HepG2 (cell line): ENCODE results near the gene HOXD3. TPM values are rescaled to one million over a fixed set of nuclear protein-coding genes. Genes with fewer than 3 reads are reported as not detected.

Experiments
- ATAC-seq: fragments of 200-7000 bp; cut with Tn5 transposase; 3 replicates; pipeline ENCODE4 v1.9.1; 2020; ENCODE audit warnings: mild to moderate bottlenecking, moderate library complexity
- BruUV-seq: library from RNA; stranded (reverse); fragments of 400-500 nt; replicated peaks from 2 replicates; lab custom pipeline; 2021; lab: Mats Ljungman, UMichigan
- CTCF ChIA-PET: fragments of 300-600 bp; formaldehyde crosslinking; extraction: SDS; loops from one replicate; lab custom pipeline; 2021; ENCODE audit warnings: low total read pairs, inconsistent platforms, low intra/inter-chr PET ratio; lab: Yijun Ruan, JAX
- POLR2A ChIA-PET: fragments of 350-600 bp; sonication (Branson Sonifier 250); formaldehyde crosslinking; loops from one replicate; lab custom pipeline; 2020; ENCODE audit warnings: antibody characterized with exemption, inconsistent platforms; lab: Yijun Ruan, JAX
- DNase-seq: peaks from one replicate; pipeline ENCODE4 v3.0.0-alpha.2; 2015; ENCODE audit warnings: low spot score
- FAIRE-seq: peaks from 3 replicates; lab custom pipeline; 2011; peaks lifted over from hg19 to GRCh38; lab: Jason Lieb, UNC
- H2AFZ ChIP-seq: one replicate; pipeline ENCODE4 v1.6.1; 2011; ENCODE audit warnings: low read length, inconsistent platforms
- H3K27ac ChIP-seq: fragments of 300-600 bp; 3 replicates; pipeline ENCODE4 v1.8.0; 2011; ENCODE audit warnings: mixed run types, mild to moderate bottlenecking, mixed read lengths, low read length, inconsistent platforms; ENCODE audit not compliant: insufficient read depth; ENCODE audit errors: extremely low read length
- H3K27me3 ChIP-seq, 2 experiments: fragments of 200-600 bp in 1 of 2; 2 replicates in 1 of 2; 3 replicates in 1 of 2; pipeline versions ENCODE4 v1.6.0 to v1.8.0; 2011; ENCODE audit warnings: low read length in 2 of 2, mild to moderate bottlenecking in 2 of 2, moderate library complexity in 2 of 2, inconsistent platforms in 1 of 2; ENCODE audit not compliant: insufficient read depth in 2 of 2, control insufficient read depth in 1 of 2
- H3K36me3 ChIP-seq, 2 experiments: fragments of 200-600 bp in 1 of 2; replicated peaks in 1 of 2; 2 replicates in 1 of 2; 3 replicates in 1 of 2; pipeline versions ENCODE4 v1.5.1 to v1.8.0; 2011; ENCODE audit warnings: low read length in 2 of 2, inconsistent platforms in 1 of 2; ENCODE audit not compliant: insufficient read depth in 2 of 2, control insufficient read depth in 1 of 2
- H3K4me1 ChIP-seq: 2 replicates; pipeline ENCODE4 v1.5.1; 2012; ENCODE audit warnings: low read length, inconsistent platforms; ENCODE audit not compliant: insufficient read depth
- H3K4me2 ChIP-seq: 2 replicates; pipeline ENCODE4 v1.6.0; 2011; ENCODE audit warnings: low read depth, low read length, inconsistent platforms
- H3K4me3 ChIP-seq, 3 experiments: fragments of 200-600 bp in 1 of 3; sonication (generic), shearing (Covaris generic) in 1 of 3; replicated peaks in 1 of 3; 2 replicates each; pipeline ENCODE4 v1.5.1; 2011 to 2016; ENCODE audit warnings: low read length in 3 of 3, inconsistent platforms in 2 of 3, low read depth in 2 of 3, mild to moderate bottlenecking in 2 of 3, control low read depth in 1 of 3, mixed read lengths in 1 of 3; ENCODE audit not compliant: insufficient read depth in 1 of 3
- H3K79me2 ChIP-seq: one replicate; pipeline ENCODE4 v1.6.1; 2011; ENCODE audit warnings: low read length, inconsistent platforms; ENCODE audit not compliant: insufficient read depth
- H3K9ac ChIP-seq: 2 replicates; pipeline ENCODE4 v1.6.0; 2011; ENCODE audit warnings: mild to moderate bottlenecking, low read depth, low read length, inconsistent platforms; ENCODE audit not compliant: insufficient read depth
- H3K9me3 ChIP-seq: 2 replicates; pipeline ENCODE4 v1.5.1; 2012; ENCODE audit warnings: mild to moderate bottlenecking, low read length
- H4K20me1 ChIP-seq: 2 replicates; pipeline ENCODE4 v1.6.0; 2011; ENCODE audit warnings: inconsistent platforms, mild to moderate bottlenecking, low read length, moderate library complexity; ENCODE audit not compliant: insufficient read depth
- CENPT ChIP-seq: sonication (generic); formaldehyde crosslinking; IDR thresholded peaks from 2 replicates; pipeline ENCODE4 v1.8.0; 2022; ENCODE audit warnings: low read depth, mild to moderate bottlenecking, moderate library complexity, missing genetic modification reagents
- EED ChIP-seq: sonication (generic); formaldehyde crosslinking; IDR thresholded peaks from 2 replicates; pipeline ENCODE4 v1.5.0; 2020; ENCODE audit warnings: mild to moderate bottlenecking, missing genetic modification reagents
- ELF3 ChIP-seq: IDR thresholded peaks from 2 replicates; pipeline ENCODE4 v1.6.1; 2016; ENCODE audit warnings: missing genetic modification reagents, missing compliant biosample characterization
- ESRRA ChIP-seq: sonication (generic); formaldehyde crosslinking; IDR thresholded peaks from 2 replicates; pipeline ENCODE4 v1.5.1; 2020; ENCODE audit warnings: mild to moderate bottlenecking, low read depth, missing genetic modification reagents
- MYNN ChIP-seq: sonication (generic); formaldehyde crosslinking; IDR thresholded peaks from 2 replicates; pipeline ENCODE4 v1.4.0; 2020; ENCODE audit warnings: mild to moderate bottlenecking, low read depth, missing genetic modification reagents
- REXO4 ChIP-seq: sonication (generic); formaldehyde crosslinking; IDR thresholded peaks from 2 replicates; pipeline ENCODE4 v1.8.0; 2022; ENCODE audit warnings: missing genetic modification reagents, mild to moderate bottlenecking, borderline replicate concordance
- TCF12 ChIP-seq, 2 experiments: fragments of 450-650 bp in 1 of 2; sonication (generic) in 1 of 2; formaldehyde crosslinking in 1 of 2; IDR thresholded peaks; 2 replicates each; pipeline versions ENCODE4 v1.6.1 to v1.8.0; 2017 to 2022; ENCODE audit warnings: antibody characterized with exemption in 1 of 2, mild to moderate bottlenecking in 1 of 2, missing genetic modification reagents in 1 of 2, moderate library complexity in 1 of 2
- ZNF770 ChIP-seq: sonication (generic); formaldehyde crosslinking; IDR thresholded peaks from 2 replicates; pipeline ENCODE4 v1.5.0; 2020; ENCODE audit warnings: mild to moderate bottlenecking, missing genetic modification reagents
- ZNF775 ChIP-seq: sonication (generic); formaldehyde crosslinking; IDR thresholded peaks from 2 replicates; pipeline ENCODE4 v1.4.0; 2020; ENCODE audit warnings: missing genetic modification reagents, mild to moderate bottlenecking, moderate library complexity, borderline replicate concordance
- WGBS: methylation state at CpG from one replicate; pipeline ENCODE4 v1.1.6; 2017; ENCODE audit warnings: low lambda C conversion rate; 5-methylcytosine and 5-hydroxymethylcytosine counted together
- in situ Hi-C: cut with HindIII; loops from 2 replicates; pipeline ENCODE4 v1.10.0; 2017; ENCODE audit warnings: low pct_unique_long_range_greater_than_20kb; ENCODE audit not compliant: extremely low pct_ligation_motif_present
- intact Hi-C: fragments of 100-400 bp; cut with micrococcal nuclease; formaldehyde crosslinking; loops from one replicate; pipeline ENCODE4 v1.10.0; 2022; ENCODE audit not compliant: unreplicated experiment
- polyA plus RNA-seq, 8 experiments: library from polyadenylated mRNA; depleted of rRNA in 3 of 8; stranded (reverse) in 7 of 8; unstranded in 1 of 8; fragments of >200 nt; fragmentation: Illumina TruSeq in 4 of 8; extraction: Trizol in 4 of 8; gene quantifications; 2 replicates each; pipeline versions ENCODE4 v1.2.1 to v1.2.3, GENCODE V29; 2011 to 2016; ENCODE audit warnings: low read depth in 4 of 8, missing spikeins in 1 of 8, mixed read lengths in 1 of 8; ENCODE audit not compliant: insufficient read depth in 1 of 8
- total RNA-seq, 5 experiments: library from RNA; depleted of rRNA; stranded (reverse); fragments of >200 nt; fragmentation: Illumina TruSeq; extraction: Trizol; gene quantifications; 2 replicates each; pipeline ENCODE4 v1.2.3, GENCODE V29; 2016; ENCODE audit warnings: low read depth in 1 of 5
- TF ChIP-seq, protein P1 (sequence below): sonication (generic); formaldehyde crosslinking; IDR thresholded peaks from 2 replicates; pipeline ENCODE4 v1.9.0; 2021; ENCODE audit warnings: missing genetic modification reagents, mild to moderate bottlenecking, borderline replicate concordance

Gene HOXD3
- total and polyA plus RNA-seq, 2 of the 13 experiments (the other 11 are each of a cell fraction or from before 2014, with no cell fraction given): 0.05 to 0.09 TPM

DNA sequence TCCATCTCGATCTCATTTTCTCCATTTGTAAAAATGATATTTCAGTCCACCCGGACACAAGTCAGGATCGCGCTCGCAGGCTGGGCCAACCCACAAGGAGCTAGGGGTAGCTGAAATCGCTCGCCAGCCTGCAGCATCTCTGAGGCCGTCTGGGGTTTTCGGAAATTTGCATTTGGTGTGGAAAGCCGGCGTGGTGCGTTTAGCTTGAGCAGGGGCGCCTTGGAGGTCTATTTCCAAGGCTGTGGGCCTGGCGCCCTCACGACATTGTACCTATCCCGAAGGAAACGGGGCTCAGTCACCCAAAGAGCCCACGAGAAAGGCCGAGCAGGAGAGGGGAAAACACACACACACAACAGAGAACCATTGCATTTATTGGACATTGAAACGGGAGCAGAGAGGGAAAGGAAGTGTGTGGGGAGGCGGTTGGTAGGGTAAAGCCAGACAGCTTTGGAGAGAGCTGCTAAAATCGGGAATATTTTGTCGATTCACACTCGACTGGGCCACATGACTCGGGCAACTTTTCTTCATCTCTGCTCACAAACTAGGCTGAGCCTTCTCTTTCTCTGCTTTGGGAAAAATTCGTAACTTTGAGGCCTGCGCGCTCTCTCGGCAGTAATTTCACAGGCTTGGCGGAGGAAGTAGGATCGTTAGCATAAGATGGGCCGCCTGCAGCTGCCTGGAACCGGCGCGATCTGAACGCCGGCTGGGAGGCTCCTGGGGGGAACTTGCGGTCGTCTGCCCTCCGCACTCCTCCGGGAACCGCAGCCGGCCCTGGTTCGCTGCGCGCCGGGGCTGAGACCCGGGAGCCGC, 28.7 kb upstream of the HOXD3 start:
- H3K79me2 ChIP-seq: no peaks in the 10 kb centered on the region
- 32% methylated on average over 48 of the region's 49 CpGs for WGBS
- no peak overlapping the region for H3K9ac ChIP-seq
- no peak for FAIRE-seq
- ATAC-seq: no peak
- H4K20me1 ChIP-seq: no peaks in the 10 kb centered on the region; the same call in 1 of the 2 replicates
- H3K27ac ChIP-seq: no peak overlapping the region
- no peak for DNase-seq
- intact Hi-C loops (no loop called here), in situ Hi-C loops (loop anchor here (5.0 kb wide), 4 partner anchors 424 to 1019 kb away; no protein-coding TSS in a partner anchor)
- no peaks in the 10 kb centered on the region for H3K9me3 ChIP-seq
- no peak overlapping the region for H3K4me3 ChIP-seq
- no peaks in the 10 kb centered on the region for H3K36me3 ChIP-seq
- peaks cover 13 to 81% of the 10 kb centered on the region in 2 experiments for H3K27me3 ChIP-seq
- no peaks in the 10 kb centered on the region for H3K4me1 ChIP-seq
- ChIA-PET CTCF (interaction anchor here (1.8 to 3.0 kb wide), 6 partner anchors 12 to 686 kb away, joined by 7 to 44 read pairs (median 15); no protein-coding TSS in a partner anchor), POLR2A (no interaction called here)
- no TSS peak for BruUV-seq
- no peak for TF ChIP-seq ESRRA (CRISPR knock-in tag)
- H3K4me2 ChIP-seq: no peak overlapping the region
- no peak overlapping the region for H2AFZ ChIP-seq

GRCh38 chr2:176128982-176129796, 27.9 kb upstream of the HOXD3 start, which contains the start of gene HOXD8:
Gene HOXD8 (plus strand): TSS chr2:176129705. CDS start chr2:176130367, 662 bp downstream.
- Histone ChIP-seq H3K9me3 (no peaks in the 10 kb centered on the region), H4K20me1 (no peaks in the 10 kb centered on the region; the same call in 1 of the 2 replicates), H3K36me3 (no peaks in the 10 kb centered on the region), H3K27ac (no peak within 1 kb of the TSS), H3K9ac (no peak within 1 kb of the TSS), H2AFZ (no peak within 1 kb of the TSS), H3K79me2 (no peaks in the 10 kb centered on the region), H3K4me2 (no peak within 1 kb of the TSS), H3K4me3 (no peak within 1 kb of the TSS), H3K4me1 (no peaks in the 10 kb centered on the region), H3K27me3 (peaks cover 13 to 81% of the 10 kb centered on the region in 2 experiments)
- ChIA-PET POLR2A (no interaction called here), CTCF (interaction anchor here (3.0 kb wide), 1 partner anchor 523 kb away, joined by 44 read pairs; no protein-coding TSS in a partner anchor)
- in situ Hi-C loops: loop anchor here (5.0 kb wide), 4 partner anchors 423 to 1018 kb away; no protein-coding TSS in a partner anchor
- 71% methylated on average over 62 of the region's 64 CpGs for WGBS
- intact Hi-C loops: no loop called here
- ATAC-seq: no peak
- no peak for FAIRE-seq
- BruUV-seq: no TSS peak
- no peak for DNase-seq
- TF ChIP-seq ZNF775 (CRISPR knock-in tag) (no peak), ZNF770 (CRISPR knock-in tag) (no peak), EED (CRISPR knock-in tag) (no peak), ELF3 (CRISPR knock-in tag) (no peak), CENPT (CRISPR knock-in tag) (no peak), MYNN (no peak), REXO4 (CRISPR knock-in tag) (no peak), TCF12 (IDR thresholded peaks at IDR 0.05) (no peak), TCF12 (CRISPR knock-in tag; IDR thresholded peaks at IDR 0.05) (no peak)
- TF ChIP-seq, protein P1, sequence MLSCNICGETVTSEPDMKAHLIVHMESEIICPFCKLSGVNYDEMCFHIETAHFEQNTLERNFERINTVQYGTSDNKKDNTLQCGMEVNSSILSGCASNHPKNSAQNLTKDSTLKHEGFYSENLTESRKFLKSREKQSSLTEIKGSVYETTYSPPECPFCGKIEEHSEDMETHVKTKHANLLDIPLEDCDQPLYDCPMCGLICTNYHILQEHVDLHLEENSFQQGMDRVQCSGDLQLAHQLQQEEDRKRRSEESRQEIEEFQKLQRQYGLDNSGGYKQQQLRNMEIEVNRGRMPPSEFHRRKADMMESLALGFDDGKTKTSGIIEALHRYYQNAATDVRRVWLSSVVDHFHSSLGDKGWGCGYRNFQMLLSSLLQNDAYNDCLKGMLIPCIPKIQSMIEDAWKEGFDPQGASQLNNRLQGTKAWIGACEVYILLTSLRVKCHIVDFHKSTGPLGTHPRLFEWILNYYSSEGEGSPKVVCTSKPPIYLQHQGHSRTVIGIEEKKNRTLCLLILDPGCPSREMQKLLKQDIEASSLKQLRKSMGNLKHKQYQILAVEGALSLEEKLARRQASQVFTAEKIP (CRISPR knock-in tag): no peak
